GM06990 (cell line): ENCODE results near the gene DNAL4.

Experiments used
- DNase-seq: peaks from one replicate; pipeline ENCODE4 v3.0.0-alpha.2; 2011; ENCODE audit not compliant: insufficient read length; ENCODE audit errors: extremely low read depth
- H3K27me3 ChIP-seq: replicated peaks from 2 replicates; pipeline ENCODE4 v1.6.0; 2011; ENCODE audit warnings: low read length; ENCODE audit not compliant: control insufficient read depth, insufficient read depth
- H3K36me3 ChIP-seq: 2 replicates; pipeline ENCODE4 v1.5.1; 2011; ENCODE audit warnings: low read length; ENCODE audit not compliant: control insufficient read depth, insufficient read depth
- H3K4me3 ChIP-seq: replicated peaks from 2 replicates; pipeline ENCODE4 v1.5.1; 2011; ENCODE audit warnings: low read depth, mild to moderate bottlenecking, control low read depth, low read length
- TF ChIP-seq, protein P1 (sequence below): IDR thresholded peaks from 2 replicates; pipeline ENCODE4 v1.5.1; 2011; ENCODE audit warnings: low read length, control low read depth, mild to moderate bottlenecking, inconsistent platforms; ENCODE audit not compliant: insufficient read depth, poor library complexity, severe bottlenecking

DNAL4 gene

DNA sequence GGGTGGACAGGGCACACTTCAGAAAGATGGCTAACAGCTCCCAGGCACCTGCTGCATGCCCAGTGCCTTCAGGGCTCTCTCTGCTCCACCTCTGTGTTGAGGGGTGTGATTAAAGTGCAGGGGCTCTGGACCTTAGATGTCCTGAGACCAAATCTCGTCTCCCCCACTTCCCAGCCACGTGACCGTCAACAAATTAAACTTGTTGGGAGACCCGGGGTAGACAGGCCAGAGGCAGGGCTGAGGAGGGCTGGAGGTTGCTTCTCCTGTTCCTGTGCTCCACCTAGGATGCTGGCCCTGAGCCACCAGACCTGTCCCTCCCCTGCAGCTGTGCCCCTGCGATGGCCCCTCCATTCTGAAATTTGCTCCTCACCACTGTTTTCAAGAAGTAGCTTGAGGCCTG is 32.9 kb upstream of the DNAL4 start:
- TF ChIP-seq, protein P1, sequence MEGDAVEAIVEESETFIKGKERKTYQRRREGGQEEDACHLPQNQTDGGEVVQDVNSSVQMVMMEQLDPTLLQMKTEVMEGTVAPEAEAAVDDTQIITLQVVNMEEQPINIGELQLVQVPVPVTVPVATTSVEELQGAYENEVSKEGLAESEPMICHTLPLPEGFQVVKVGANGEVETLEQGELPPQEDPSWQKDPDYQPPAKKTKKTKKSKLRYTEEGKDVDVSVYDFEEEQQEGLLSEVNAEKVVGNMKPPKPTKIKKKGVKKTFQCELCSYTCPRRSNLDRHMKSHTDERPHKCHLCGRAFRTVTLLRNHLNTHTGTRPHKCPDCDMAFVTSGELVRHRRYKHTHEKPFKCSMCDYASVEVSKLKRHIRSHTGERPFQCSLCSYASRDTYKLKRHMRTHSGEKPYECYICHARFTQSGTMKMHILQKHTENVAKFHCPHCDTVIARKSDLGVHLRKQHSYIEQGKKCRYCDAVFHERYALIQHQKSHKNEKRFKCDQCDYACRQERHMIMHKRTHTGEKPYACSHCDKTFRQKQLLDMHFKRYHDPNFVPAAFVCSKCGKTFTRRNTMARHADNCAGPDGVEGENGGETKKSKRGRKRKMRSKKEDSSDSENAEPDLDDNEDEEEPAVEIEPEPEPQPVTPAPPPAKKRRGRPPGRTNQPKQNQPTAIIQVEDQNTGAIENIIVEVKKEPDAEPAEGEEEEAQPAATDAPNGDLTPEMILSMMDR: no peak
- Histone ChIP-seq H3K4me3 (no peak overlapping the region), H3K27me3 (no peaks in the 10 kb centered on the region; the same call in 1 of the 2 replicates), H3K36me3 (no peaks in the 10 kb centered on the region)
- DNase-seq: no peak

DNA sequence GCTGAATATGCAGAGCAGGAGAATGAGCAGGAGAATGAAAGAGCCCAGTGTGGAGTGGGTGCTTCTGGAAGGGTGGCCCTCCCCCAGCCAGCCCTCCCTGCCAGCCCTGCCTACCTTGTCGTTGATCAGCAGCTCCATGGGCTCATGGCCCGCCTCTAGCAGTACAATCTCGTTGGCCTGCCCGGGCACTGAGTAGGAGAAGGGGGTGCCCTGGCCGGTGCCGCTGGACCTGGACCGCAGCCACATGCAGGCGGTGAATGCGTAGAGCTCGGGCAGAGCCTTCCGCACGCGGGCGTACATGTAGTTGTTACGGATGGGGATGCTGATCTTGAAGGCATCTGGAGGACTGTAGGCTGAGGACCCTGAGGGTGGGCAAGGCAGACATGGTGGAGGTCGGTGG is 32.4 kb upstream of the DNAL4 start:
- no peak for DNase-seq
- H3K36me3 ChIP-seq: no peaks in the 10 kb centered on the region
- TF ChIP-seq, protein P1: no peak
- no peak overlapping the region for H3K4me3 ChIP-seq
- H3K27me3 ChIP-seq: no peaks in the 10 kb centered on the region; the same call in 1 of the 2 replicates

DNA sequence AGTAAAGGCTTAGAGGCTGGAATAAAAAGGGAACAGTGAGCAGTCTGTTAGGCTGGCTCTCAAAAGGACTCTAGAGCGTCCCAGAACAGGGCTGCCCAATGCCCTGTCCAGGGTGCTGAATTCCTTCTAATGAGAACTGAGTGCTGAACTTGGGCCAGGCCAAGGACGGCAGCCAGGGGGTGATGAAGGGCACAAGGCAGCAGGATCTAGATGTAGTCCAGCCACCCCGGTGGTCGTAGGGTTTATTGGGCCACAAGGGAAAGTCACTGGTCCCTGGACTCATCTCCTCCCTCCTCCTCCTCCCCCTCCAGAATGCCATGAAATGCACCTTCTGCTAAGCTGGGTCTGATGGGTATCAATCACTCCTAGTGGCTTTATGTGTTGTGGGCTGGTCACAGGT is 30.6 kb upstream of the DNAL4 start:
- Histone ChIP-seq H3K4me3 (no peak overlapping the region), H3K36me3 (no peaks in the 10 kb centered on the region), H3K27me3 (no peaks in the 10 kb centered on the region; the same call in 1 of the 2 replicates)
- DNase-seq: no peak
- TF ChIP-seq, protein P1: peak; percentile 36

DNA sequence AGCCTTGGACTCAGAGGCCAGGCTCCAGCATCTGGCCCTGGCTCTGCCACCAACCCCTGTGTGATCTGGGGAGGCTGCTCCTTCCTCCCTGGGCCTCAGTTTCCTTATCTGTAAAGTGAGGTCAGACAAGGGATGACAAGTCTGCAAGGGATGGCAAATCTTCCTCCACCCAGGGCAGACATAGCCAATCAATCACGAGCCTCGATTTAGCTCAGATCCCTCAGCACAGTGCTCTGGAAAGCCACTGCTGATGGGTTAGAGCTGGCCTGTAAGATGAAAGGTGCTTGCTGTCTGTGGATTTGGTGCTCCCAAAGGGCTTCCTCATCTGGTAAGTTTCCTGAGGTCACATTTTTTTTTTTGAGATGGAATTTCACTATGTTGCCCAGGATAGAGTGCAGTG is 29.7 kb upstream of the DNAL4 start:
- no peak overlapping the region for H3K4me3 ChIP-seq
- no peaks in the 10 kb centered on the region; the same call in 1 of the 2 replicates for H3K27me3 ChIP-seq
- TF ChIP-seq, protein P1: no peak
- no peaks in the 10 kb centered on the region for H3K36me3 ChIP-seq
- no peak for DNase-seq

DNA sequence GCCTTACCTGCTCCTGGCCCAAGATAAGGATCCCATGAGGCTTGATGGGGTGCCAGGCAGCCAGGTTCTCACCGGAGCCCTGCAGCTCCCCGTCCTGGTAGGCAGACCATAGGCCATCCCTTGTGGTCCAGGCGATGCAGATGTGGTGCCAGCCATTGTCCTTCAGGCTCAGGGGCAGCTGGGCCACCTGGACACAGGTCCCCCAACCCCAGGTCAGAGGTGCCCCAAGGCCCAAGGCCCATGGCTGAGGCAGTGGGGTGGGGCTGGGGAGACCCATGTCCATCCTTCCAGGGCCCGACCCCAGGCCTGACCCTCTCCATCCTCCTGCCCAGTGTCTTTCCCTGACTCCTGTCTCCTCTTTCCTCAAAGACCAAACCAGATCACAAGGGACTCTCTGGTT is 29.1 kb upstream of the DNAL4 start:
- TF ChIP-seq, protein P1: no peak
- Histone ChIP-seq H3K4me3 (no peak overlapping the region), H3K27me3 (no peaks in the 10 kb centered on the region; the same call in 1 of the 2 replicates), H3K36me3 (no peaks in the 10 kb centered on the region)
- no peak for DNase-seq

DNA sequence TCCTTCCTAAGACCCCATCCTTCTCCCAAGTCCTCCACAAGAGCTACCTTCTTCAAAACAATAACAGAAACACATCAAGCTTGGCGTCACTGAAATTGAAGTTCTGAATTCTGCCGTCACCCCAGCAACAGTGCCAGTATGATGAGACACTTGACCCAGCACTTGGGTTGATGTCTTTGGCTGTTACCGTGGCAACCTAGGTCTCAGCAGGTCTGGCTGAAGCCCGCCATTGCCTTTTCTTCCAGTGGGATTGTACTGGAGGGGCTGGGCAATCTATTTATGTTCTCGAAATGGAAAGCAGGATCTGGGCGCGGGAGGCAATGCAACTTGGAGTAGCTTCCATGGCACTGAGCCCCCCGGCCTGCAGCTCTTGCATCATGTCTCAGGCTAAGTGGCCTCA is 26.1 kb upstream of the DNAL4 start:
- Histone ChIP-seq H3K27me3 (no peaks in the 10 kb centered on the region; the same call in 1 of the 2 replicates), H3K4me3 (no peak overlapping the region), H3K36me3 (no peaks in the 10 kb centered on the region)
- no peak for DNase-seq
- TF ChIP-seq, protein P1: no peak
